OCI-LY3 (cell line): ENCODE results near the gene SLC66A2.

ENCODE experiments used
- CTCF ChIP-seq: fragments of 200-600, 300-600 bp; sonication (generic); IDR thresholded peaks from 2 replicates; pipeline ENCODE4 v1.5.1; 2014; ENCODE audit warnings: antibody characterized with exemption, low read length, low read depth
- EZH2phosphoT487 ChIP-seq: fragments of 200-600 bp; shearing (Covaris generic); IDR thresholded peaks from 2 replicates; pipeline ENCODE4 v1.6.1; 2018; ENCODE audit warnings: antibody characterized with exemption, mixed run types, low read depth

GRCh38 chr18:79919089-79919488, 32.4 kb downstream of the SLC66A2 start:
- TF ChIP-seq CTCF (no peak), EZH2phosphoT487 (no peak)
